ENCODE results near the gene PRR5. TPM values are rescaled to one million over a fixed set of nuclear protein-coding genes. Genes with fewer than 3 reads are reported as not detected.

PRR5 gene
- total and polyA plus RNA-seq, 2 donors from 2014 or later, result 24.0 to 46.0 TPM

- peaks cover 0 to under 1% (median 0%) of the 10 kb centered on the region in 3 donors for H3K36me3 ChIP-seq (ENCODE audit: control insufficient read depth in 2 of 3, insufficient read depth in 3 of 3, low read length in 3 of 3)
- DNase-seq (no peak), FAIRE-seq (no peak)
- no peak for TF ChIP-seq CTCF (IDR thresholded peaks at IDR 0.05; ENCODE audit: borderline replicate concordance, extremely low read depth, insufficient read depth)
- no peaks in the 10 kb centered on the region for H3K27me3 ChIP-seq (ENCODE audit: control insufficient read depth, insufficient read depth, low read length)
- intact Hi-C loops (cut with DNase I), result no loop called here
- H3K27ac ChIP-seq (ENCODE audit: low read depth in 2 of 2, low read length in 2 of 2), result peak overlapping the region in 1 of 2 donors; percentile 11
- no peaks in the 10 kb centered on the region for H3K9me3 ChIP-seq (ENCODE audit: control insufficient read depth in 2 of 3, insufficient read depth in 1 of 3, low read length in 3 of 3)
- H3K9ac ChIP-seq (ENCODE audit: low read length in 3 of 3), result no peak overlapping the region
- H3K4me1 ChIP-seq (ENCODE audit: control insufficient read depth in 2 of 3, insufficient read depth in 2 of 3, low read depth in 1 of 3, low read length in 3 of 3), result peaks cover 0 to 12% (median 0%) of the 10 kb centered on the region in 3 donors
- no peak overlapping the region for H3K4me3 ChIP-seq (ENCODE audit: low read length in 3 of 3)
Observed at GRCh38 chr22:44710474-44711240, 8.7 kb downstream of the PRR5 start.

- H3K4me1 ChIP-seq (ENCODE audit: control insufficient read depth in 2 of 3, insufficient read depth in 2 of 3, low read depth in 1 of 3, low read length in 3 of 3), result peaks cover 0 to 12% (median 0%) of the 10 kb centered on the region in 3 donors
- H3K9me3 ChIP-seq (ENCODE audit: control insufficient read depth in 2 of 3, insufficient read depth in 1 of 3, low read length in 3 of 3), result no peaks in the 10 kb centered on the region
- FAIRE-seq (no peak), DNase-seq (no peak)
- intact Hi-C loops (cut with DNase I), result no loop called here
- no peak for TF ChIP-seq CTCF (IDR thresholded peaks at IDR 0.05; ENCODE audit: borderline replicate concordance, extremely low read depth, insufficient read depth)
- H3K27ac ChIP-seq (ENCODE audit: low read depth in 2 of 2, low read length in 2 of 2), result peak overlapping the region in 1 of 2 donors; percentile 11
- no peaks in the 10 kb centered on the region for H3K27me3 ChIP-seq (ENCODE audit: control insufficient read depth, insufficient read depth, low read length)
- no peak overlapping the region for H3K4me3 ChIP-seq (ENCODE audit: low read length in 3 of 3)
- H3K36me3 ChIP-seq (ENCODE audit: control insufficient read depth in 2 of 3, insufficient read depth in 3 of 3, low read length in 3 of 3), result peaks cover 0 to 4% (median 0%) of the 10 kb centered on the region in 3 donors
- H3K9ac ChIP-seq (ENCODE audit: low read length in 3 of 3), result no peak overlapping the region
Observed at GRCh38 chr22:44711241-44711560, 9.2 kb downstream of the PRR5 start.

- Histone ChIP-seq H3K9me3 (ENCODE audit: control insufficient read depth in 2 of 3, insufficient read depth in 1 of 3, low read length in 3 of 3) (no peaks in the 10 kb centered on the region), H3K27me3 (ENCODE audit: control insufficient read depth, insufficient read depth, low read length) (no peaks in the 10 kb centered on the region), H3K36me3 (ENCODE audit: control insufficient read depth in 2 of 3, insufficient read depth in 3 of 3, low read length in 3 of 3) (peaks cover 0 to 4% (median 0%) of the 10 kb centered on the region in 3 donors), H3K9ac (ENCODE audit: low read length in 3 of 3) (no peak overlapping the region), H3K4me3 (ENCODE audit: low read length in 3 of 3) (no peak overlapping the region), H3K4me1 (ENCODE audit: control insufficient read depth in 2 of 3, insufficient read depth in 2 of 3, low read depth in 1 of 3, low read length in 3 of 3) (peaks cover 0 to 11% (median 0%) of the 10 kb centered on the region in 3 donors), H3K27ac (ENCODE audit: low read depth in 2 of 2, low read length in 2 of 2) (no peak overlapping the region)
- intact Hi-C loops (cut with DNase I), result no loop called here
- no peak for TF ChIP-seq CTCF (IDR thresholded peaks at IDR 0.05; ENCODE audit: borderline replicate concordance, extremely low read depth, insufficient read depth)
- no peak for FAIRE-seq
- no peak for DNase-seq
Observed at GRCh38 chr22:44711690-44712555, 9.9 kb downstream of the PRR5 start.
